ENCODE measurements around the gene CYP4V2. TPM values are rescaled to one million over a fixed set of nuclear protein-coding genes. Genes with fewer than 3 reads are reported as not detected.

The CYP4V2 gene
- total RNA-seq, 1 experiment from 2014 or later = 43.3 TPM

- BruUV-seq (replicated peaks) = no TSS peak
- Mint-ChIP-seq H3K27me3 (ENCODE audit: unreplicated experiment) (no peaks in the 10 kb centered on the region), H3K27ac (ENCODE audit: unreplicated experiment) (no peak overlapping the region), H3K4me3 (ENCODE audit: low read depth, unreplicated experiment) (no peak overlapping the region), H3K4me1 (ENCODE audit: low read depth, unreplicated experiment) (no peaks in the 10 kb centered on the region), H3K9me3 (ENCODE audit: low read depth, unreplicated experiment) (no peaks in the 10 kb centered on the region), H3K36me3 (ENCODE audit: insufficient read depth, unreplicated experiment) (peaks cover 33% of the 10 kb centered on the region)
- DNase-seq = no peak
- intact Hi-C loops (cut with micrococcal nuclease; ENCODE audit: unreplicated experiment) = no loop called here
- TF ChIP-seq CTCF (IDR thresholded peaks at IDR 0.05; ENCODE audit: unreplicated experiment) = no peak
- CTCF ChIA-PET = no interaction called here
Measured at GRCh38 chr4:186158021-186158813, 33.1 kb upstream of the CYP4V2 start.

GRCh38 chr4:186158966-186159365 lies 32.4 kb upstream of the CYP4V2 start:
- Mint-ChIP-seq H3K9me3 (ENCODE audit: low read depth, unreplicated experiment) (no peaks in the 10 kb centered on the region), H3K27me3 (ENCODE audit: unreplicated experiment) (no peaks in the 10 kb centered on the region), H3K4me3 (ENCODE audit: low read depth, unreplicated experiment) (no peak overlapping the region), H3K4me1 (ENCODE audit: low read depth, unreplicated experiment) (no peaks in the 10 kb centered on the region), H3K27ac (ENCODE audit: unreplicated experiment) (no peak overlapping the region), H3K36me3 (ENCODE audit: insufficient read depth, unreplicated experiment) (peaks cover 25% of the 10 kb centered on the region)
- no peak for TF ChIP-seq CTCF (IDR thresholded peaks at IDR 0.05; ENCODE audit: unreplicated experiment)
- no TSS peak for BruUV-seq (replicated peaks)
- no peak for DNase-seq
- CTCF ChIA-PET = no interaction called here
- intact Hi-C loops (cut with micrococcal nuclease; ENCODE audit: unreplicated experiment) = no loop called here

GRCh38 chr4:186159613-186160012 lies 31.8 kb upstream of the CYP4V2 start:
- CTCF ChIA-PET = no interaction called here
- no peaks in the 10 kb centered on the region for H3K4me1 Mint-ChIP-seq (ENCODE audit: low read depth, unreplicated experiment)
- no peaks in the 10 kb centered on the region for H3K9me3 Mint-ChIP-seq (ENCODE audit: low read depth, unreplicated experiment)
- BruUV-seq (replicated peaks) = no TSS peak
- no peak for DNase-seq
- no peaks in the 10 kb centered on the region for H3K27me3 Mint-ChIP-seq (ENCODE audit: unreplicated experiment)
- H3K27ac Mint-ChIP-seq (ENCODE audit: unreplicated experiment) = no peak overlapping the region
- TF ChIP-seq CTCF (IDR thresholded peaks at IDR 0.05; ENCODE audit: unreplicated experiment) = no peak
- intact Hi-C loops (cut with micrococcal nuclease; ENCODE audit: unreplicated experiment) = no loop called here
- peaks cover 21% of the 10 kb centered on the region for H3K36me3 Mint-ChIP-seq (ENCODE audit: insufficient read depth, unreplicated experiment)
- no peak overlapping the region for H3K4me3 Mint-ChIP-seq (ENCODE audit: low read depth, unreplicated experiment)

GRCh38 chr4:186161138-186161537 lies 30.2 kb upstream of the CYP4V2 start:
- CTCF ChIA-PET = no interaction called here
- no peak overlapping the region for H3K4me3 Mint-ChIP-seq (ENCODE audit: low read depth, unreplicated experiment)
- no peaks in the 10 kb centered on the region for H3K4me1 Mint-ChIP-seq (ENCODE audit: low read depth, unreplicated experiment)
- BruUV-seq (replicated peaks) = no TSS peak
- H3K27ac Mint-ChIP-seq (ENCODE audit: unreplicated experiment) = no peak overlapping the region
- intact Hi-C loops (cut with micrococcal nuclease; ENCODE audit: unreplicated experiment) = no loop called here
- no peaks in the 10 kb centered on the region for H3K27me3 Mint-ChIP-seq (ENCODE audit: unreplicated experiment)
- TF ChIP-seq CTCF (IDR thresholded peaks at IDR 0.05; ENCODE audit: unreplicated experiment) = no peak
- H3K36me3 Mint-ChIP-seq (ENCODE audit: insufficient read depth, unreplicated experiment) = peaks cover 23% of the 10 kb centered on the region
- no peaks in the 10 kb centered on the region for H3K9me3 Mint-ChIP-seq (ENCODE audit: low read depth, unreplicated experiment)
- no peak for DNase-seq

Data from Calu3 (cell line).